Motor neuron (in vitro differentiated cells): ENCODE results near the gene UNC13C. TPM values are rescaled to one million over a fixed set of nuclear protein-coding genes. Genes with fewer than 3 reads are reported as not detected.

Experiments
- ATAC-seq, 8 experiments: fragments of 200-7000 bp; cut with Tn5 transposase; replicated peaks in 6 of 8; 2 replicates each; pipeline ENCODE4 v1.8.0; 2021; ENCODE audit warnings: mild to moderate bottlenecking in 8 of 8, moderate library complexity in 8 of 8
- H3K27ac ChIP-seq, 2 donors: fragments of 250-450 bp; sonication (Bioruptor Pico); 2 replicates each; pipeline ENCODE4 v1.9.0; 2021; ENCODE audit warnings: antibody characterized with exemption in 2 of 2, mild to moderate bottlenecking in 2 of 2, moderate library complexity in 1 of 2
- H3K4me1 ChIP-seq, 2 donors: fragments of 250-450 bp; sonication (Bioruptor Pico); replicated peaks in 1 of 2; 2 replicates each; pipeline ENCODE4 v1.6.1; 2021; ENCODE audit warnings: antibody characterized with exemption in 2 of 2, mild to moderate bottlenecking in 2 of 2, moderate library complexity in 1 of 2
- H3K4me3 ChIP-seq, 5 donors: fragments of 250-450 bp; sonication (Bioruptor Pico); 2 replicates each; pipeline ENCODE4 v1.9.0; 2021; ENCODE audit warnings: antibody characterized with exemption in 5 of 5, mild to moderate bottlenecking in 5 of 5, moderate library complexity in 4 of 5
- WGBS, 10 experiments: fragments of 450-650 bp; shearing (Covaris generic); methylation state at CpG; one replicate each; pipeline ENCODE4 v1.0.0; 2022; 5-methylcytosine and 5-hydroxymethylcytosine counted together
- in situ Hi-C, 9 experiments: fragments of 400-800 bp; cut with MboI; loops; one replicate each; pipeline ENCODE4 v1.15.0; 2021; ENCODE audit warnings: low sequenced_read_pairs in 9 of 9, low pct_unique_long_range_greater_than_20kb in 2 of 9; ENCODE audit not compliant: unreplicated experiment in 9 of 9
- total RNA-seq, 8 experiments: library from RNA; unstranded; fragments of 300-600 nt; gene quantifications; 2 replicates each; pipeline versions ENCODE4 v1.2.3 to v1.2.4, GENCODE V29; 2022

UNC13C gene
- total RNA-seq, 8 experiments from 2014 or later = 0.10 to 1.1 (median 0.26) TPM; not detected in 2

GRCh38 chr15:54482251-54482650, 504.0 kb downstream of the UNC13C start:
- no peak overlapping the region for H3K27ac ChIP-seq
- ATAC-seq = no peak
- H3K4me3 ChIP-seq = no peak overlapping the region
- 17 to 71% (median 45%) methylated on average over 1 to 5 of the region's 5 CpGs; no CpG with 5 or more reads in 6 of the 10 experiments for WGBS, 10 experiments
- H3K4me1 ChIP-seq = no peaks in the 10 kb centered on the region
- in situ Hi-C loops = no loop called here

GRCh38 chr15:54500330-54500729, 522.1 kb downstream of the UNC13C start:
- ATAC-seq = no peak
- Histone ChIP-seq H3K27ac (no peak overlapping the region), H3K4me3 (no peak overlapping the region), H3K4me1 (no peaks in the 10 kb centered on the region)
- WGBS, 10 experiments = 0 to 75% (median 36%) methylated on average over 1 to 2 of the region's 2 CpGs; no CpG with 5 or more reads in 3 of the 10 experiments
- in situ Hi-C loops = no loop called here

GRCh38 chr15:54502416-54503075, 524.3 kb downstream of the UNC13C start:
- no peak for ATAC-seq
- H3K27ac ChIP-seq = no peak overlapping the region
- 3 to 80% (median 34%) methylated on average over 2 to 5 of the region's 5 CpGs; no CpG with 5 or more reads in 1 of the 10 experiments for WGBS, 10 experiments
- H3K4me3 ChIP-seq = no peak overlapping the region
- no peaks in the 10 kb centered on the region for H3K4me1 ChIP-seq
- in situ Hi-C loops = no loop called here

- ATAC-seq = no peak
- in situ Hi-C loops = no loop called here
- Histone ChIP-seq H3K4me1 (no peaks in the 10 kb centered on the region), H3K4me3 (no peak overlapping the region), H3K27ac (no peak overlapping the region)
- 0 to 100% (median 46%) methylated on average over 1 of the region's 1 CpG; no CpG with 5 or more reads in 4 of the 10 experiments for WGBS, 10 experiments
These were observed 526.5 kb downstream of the UNC13C start for GRCh38 chr15:54504695-54505094.

- in situ Hi-C loops = no loop called here
- H3K27ac ChIP-seq = no peak overlapping the region
- no peaks in the 10 kb centered on the region for H3K4me1 ChIP-seq
- no peak for ATAC-seq
- H3K4me3 ChIP-seq = no peak overlapping the region
These were observed 528.8 kb downstream of the UNC13C start for GRCh38 chr15:54506977-54507524.

- no peak overlapping the region for H3K27ac ChIP-seq
- in situ Hi-C loops = no loop called here
- H3K4me1 ChIP-seq = peaks cover 0 to 2% of the 10 kb centered on the region in 2 donors
- no peak for ATAC-seq
- WGBS, 10 experiments = 0 to 90% (median 29%) methylated on average over 1 to 2 of the region's 2 CpGs; no CpG with 5 or more reads in 3 of the 10 experiments
- H3K4me3 ChIP-seq = no peak overlapping the region
These were observed 536.4 kb downstream of the UNC13C start for GRCh38 chr15:54514601-54515000.

- WGBS, 10 experiments = 8 to 80% (median 53%) methylated on average over 2 to 9 of the region's 9 CpGs
- no peak for ATAC-seq
- no peak overlapping the region for H3K4me3 ChIP-seq
- peaks cover 0 to 2% of the 10 kb centered on the region in 2 donors for H3K4me1 ChIP-seq
- H3K27ac ChIP-seq = no peak overlapping the region
- in situ Hi-C loops = no loop called here
These were observed 537.7 kb downstream of the UNC13C start for GRCh38 chr15:54515664-54516582.

- Histone ChIP-seq H3K4me1 (peaks cover 0 to 2% of the 10 kb centered on the region in 2 donors), H3K27ac (no peak overlapping the region), H3K4me3 (no peak overlapping the region)
- in situ Hi-C loops = no loop called here
- 0 to 93% (median 17%) methylated on average over 1 to 2 of the region's 2 CpGs; no CpG with 5 or more reads in 1 of the 10 experiments for WGBS, 10 experiments
- no peak for ATAC-seq
These were observed 539.1 kb downstream of the UNC13C start for GRCh38 chr15:54517366-54517765.

- 0 to 100% (median 54%) methylated on average over 1 to 5 of the region's 5 CpGs; no CpG with 5 or more reads in 2 of the 10 experiments for whole genome bisulfite sequencing, 10 experiments
- H3K4me3 ChIP-seq = no peak overlapping the region
- ATAC-seq = peak in 1 of 8 experiments; percentile 43
- H3K4me1 ChIP-seq = no peaks in the 10 kb centered on the region
- no peak overlapping the region for H3K27ac ChIP-seq
- in situ Hi-C loops = no loop called here
These were observed 540.1 kb downstream of the UNC13C start for GRCh38 chr15:54518156-54518882.

GRCh38 chr15:54519577-54519976, 541.3 kb downstream of the UNC13C start:
- ATAC-seq = no peak
- WGBS, 10 experiments = 2 to 84% (median 54%) methylated on average over 3 to 5 of the region's 5 CpGs
- no peaks in the 10 kb centered on the region for H3K4me1 ChIP-seq
- no peak overlapping the region for H3K27ac ChIP-seq
- no peak overlapping the region for H3K4me3 ChIP-seq
- in situ Hi-C loops = no loop called here

GRCh38 chr15:54520616-54521015, 542.4 kb downstream of the UNC13C start:
- H3K4me3 ChIP-seq = no peak overlapping the region
- no peak for ATAC-seq
- no peak overlapping the region for H3K27ac ChIP-seq
- in situ Hi-C loops = no loop called here
- no peaks in the 10 kb centered on the region for H3K4me1 ChIP-seq
- 0 to 83% (median 20%) methylated on average over 1 of the region's 1 CpG; no CpG with 5 or more reads in 1 of the 10 experiments for WGBS, 10 experiments

GRCh38 chr15:54521206-54521605, 543.0 kb downstream of the UNC13C start:
- in situ Hi-C loops = no loop called here
- WGBS, 10 experiments = 0 to 86% (median 38%) methylated on average over 1 to 2 of the region's 2 CpGs; no CpG with 5 or more reads in 1 of the 10 experiments

More at GRCh38 chr15:54521206-54521605, 543.0 kb downstream of the UNC13C start:
- no peaks in the 10 kb centered on the region for H3K4me1 ChIP-seq
- no peak overlapping the region for H3K27ac ChIP-seq
- H3K4me3 ChIP-seq = no peak overlapping the region
- ATAC-seq = no peak
